H1 (cell line): ENCODE results near the gene LAS1L. TPM values are rescaled to one million over a fixed set of nuclear protein-coding genes. Genes with fewer than 3 reads are reported as not detected.

ENCODE experiments used
- BCL11A ChIP-seq, 2 experiments: IDR thresholded peaks; one replicate each; pipeline ENCODE4 v1.6.1; 2011; ENCODE audit warnings: low read depth in 2 of 2, low read length in 2 of 2, mild to moderate bottlenecking in 2 of 2
- EZH2 ChIP-seq: fragments of 200-600 bp; sonication (generic); IDR thresholded peaks from 2 replicates; pipeline ENCODE4 v1.7.1; 2012; ENCODE audit warnings: low read depth, mild to moderate bottlenecking, moderate library complexity, low read length, inconsistent platforms; ENCODE audit not compliant: severe bottlenecking
- SAP30 ChIP-seq: fragments of 300-600 bp; sonication (generic); IDR thresholded peaks from 2 replicates; pipeline ENCODE4 v1.7.1; 2012; ENCODE audit warnings: low read length, moderate library complexity, mild to moderate bottlenecking, inconsistent platforms; ENCODE audit not compliant: insufficient read depth, insufficient replicate concordance
- SP1 ChIP-seq: IDR thresholded peaks from 2 replicates; pipeline ENCODE4 v1.6.1; 2011; ENCODE audit warnings: low read depth, low read length
- SP4 ChIP-seq: IDR thresholded peaks from 2 replicates; pipeline ENCODE4 v1.6.1; 2012; ENCODE audit warnings: low read length, inconsistent platforms
- polyA plus RNA-seq, 7 experiments: library from polyadenylated mRNA; depleted of rRNA in 3 of 7; stranded (reverse) in 5 of 7; unstranded in 2 of 7; fragments of >200 nt in 5 of 7; fragments of 200-250 nt in 2 of 7; gene quantifications; 1 replicate in 5 of 7; 2 replicates in 1 of 7; 4 replicates in 1 of 7; pipeline versions ENCODE4 v1.2.1 to v1.2.3, GENCODE V29; 2011 to 2013; ENCODE audit warnings: missing spikeins in 2 of 7, mixed read lengths in 2 of 7
- total RNA-seq: library from RNA; stranded (reverse); fragmentation: NEBNext Ultra II Directional; extraction: Animal tissue kit (Norgen Biotek cat#: 25700); gene quantifications from 2 replicates; pipeline ENCODE4 v1.2.1, GENCODE V29; 2021

LAS1L gene
- total and polyA plus RNA-seq, 2 of the 8 experiments (the other 6 are each of a cell fraction or from before 2014, with no cell fraction given), result 39.5 to 65.0 TPM

DNA sequence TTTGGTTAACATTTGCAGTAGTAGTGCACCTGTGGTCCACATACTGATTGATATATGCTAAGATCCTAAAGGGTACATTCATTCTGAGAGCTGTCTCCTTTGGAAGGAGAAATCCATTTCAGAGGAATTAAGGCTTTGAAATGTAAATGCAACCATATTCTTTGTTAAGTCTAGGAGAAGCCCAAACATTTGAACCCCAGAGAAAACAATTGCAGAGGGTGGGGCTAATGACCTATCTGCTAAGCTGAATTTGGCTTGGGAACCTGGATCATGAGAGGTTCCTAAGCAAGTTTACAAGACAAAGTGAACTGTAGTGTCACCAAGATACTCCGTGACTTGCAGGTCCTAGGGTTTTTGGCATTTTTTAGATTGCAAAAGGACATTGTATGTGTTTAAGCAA lies 41.2 kb downstream of the LAS1L start (continued):
- TF ChIP-seq SP4, result no peak
- TF ChIP-seq SAP30, result no peak
- TF ChIP-seq SP1, result no peak
- TF ChIP-seq BCL11A (IDR thresholded peaks at IDR 0.05; ENCODE audit: low read depth in 2 of 2, low read length in 2 of 2), result no peak
- TF ChIP-seq EZH2, result no peak
